ENCODE measurements around the gene DVL1.
"Not testable (repeated sequence)": the region's sequence is repeated elsewhere in the genome, so short reads cannot be mapped to it uniquely, and the experiment has no call there.

The DVL1 gene

DNA sequence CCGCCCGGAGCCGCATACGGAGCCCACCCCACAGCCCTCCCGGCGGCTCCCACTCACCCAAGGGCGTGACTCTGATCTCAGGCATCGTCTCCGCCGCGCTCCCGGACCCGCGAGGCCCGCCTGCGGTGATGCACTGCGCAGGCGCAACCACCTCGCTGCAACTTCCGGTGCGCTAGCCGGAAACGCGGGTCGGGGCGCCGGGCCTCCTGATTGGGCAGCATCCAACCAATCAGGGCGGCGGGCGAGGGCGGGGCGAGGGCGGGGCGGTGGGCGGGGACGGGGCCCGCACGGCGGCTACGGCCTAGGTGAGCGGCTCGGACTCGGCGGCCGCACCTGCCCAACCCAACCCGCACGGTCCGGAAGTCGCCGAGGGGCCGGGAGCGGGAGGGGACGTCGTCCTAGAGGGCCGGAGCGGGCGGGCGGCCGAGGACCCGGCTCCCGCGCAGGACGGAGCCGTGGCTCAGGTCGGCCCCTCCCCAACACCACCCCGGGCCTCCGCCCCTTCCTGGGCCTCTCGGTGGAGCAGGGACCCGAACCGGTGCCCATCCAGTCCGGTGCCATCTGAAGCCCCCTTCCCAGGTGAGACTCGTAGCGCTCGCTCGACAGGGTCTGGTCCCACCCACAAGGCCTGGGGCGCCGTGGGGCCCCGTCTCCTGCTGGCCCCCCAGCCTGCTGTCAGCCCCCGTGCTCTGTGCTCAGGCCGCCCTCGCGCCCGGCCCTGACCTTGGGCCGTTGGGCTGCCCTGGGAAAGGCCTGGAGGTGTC lies 24.5 kb downstream of the DVL1 start, which contains the start of the genes CPTP and INTS11:
Gene CPTP (plus strand): TSS at position 279 of the 764 bp plus-strand sequence. CDS start 2,109 bp downstream, outside the sequence.
Gene INTS11 (minus strand): TSS at position 137 of the 764 bp plus-strand sequence. CDS start 52 bp downstream, at position 85.
- DNase-seq: peak; percentile 96

DNA sequence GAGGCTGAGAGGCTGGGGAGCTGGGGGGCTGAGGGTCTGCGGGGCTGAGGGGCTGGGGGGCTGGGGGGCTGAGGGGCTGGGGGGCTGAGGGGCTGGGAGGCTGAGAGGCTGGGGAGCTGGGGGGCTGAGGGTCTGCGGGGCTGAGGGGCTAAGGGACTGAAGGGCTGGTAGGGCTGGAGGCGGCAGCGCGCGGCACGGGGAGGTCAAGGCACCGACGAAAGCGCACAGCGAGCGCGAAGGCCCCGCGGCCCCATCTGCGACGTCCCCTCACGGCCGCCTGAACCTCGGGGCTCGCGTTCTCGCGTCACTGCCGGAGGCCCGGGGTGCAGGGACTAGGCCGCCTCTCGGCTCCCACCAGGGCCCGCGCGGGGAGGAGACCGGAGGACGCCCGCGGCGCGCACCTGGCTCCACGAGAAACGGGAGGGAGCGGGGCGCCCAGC lies 25.1 kb downstream of the DVL1 start:
- DNase-seq: no peak

GRCh38 chr1:1322952-1323351 lies 26.3 kb downstream of the DVL1 start:
- DNase-seq: no peak

GRCh38 chr1:1322418-1322817 lies 26.8 kb downstream of the DVL1 start:
- no peak for DNase-seq

GRCh38 chr1:1321477-1321876 lies 27.7 kb downstream of the DVL1 start:
- DNase-seq: no peak

DNA sequence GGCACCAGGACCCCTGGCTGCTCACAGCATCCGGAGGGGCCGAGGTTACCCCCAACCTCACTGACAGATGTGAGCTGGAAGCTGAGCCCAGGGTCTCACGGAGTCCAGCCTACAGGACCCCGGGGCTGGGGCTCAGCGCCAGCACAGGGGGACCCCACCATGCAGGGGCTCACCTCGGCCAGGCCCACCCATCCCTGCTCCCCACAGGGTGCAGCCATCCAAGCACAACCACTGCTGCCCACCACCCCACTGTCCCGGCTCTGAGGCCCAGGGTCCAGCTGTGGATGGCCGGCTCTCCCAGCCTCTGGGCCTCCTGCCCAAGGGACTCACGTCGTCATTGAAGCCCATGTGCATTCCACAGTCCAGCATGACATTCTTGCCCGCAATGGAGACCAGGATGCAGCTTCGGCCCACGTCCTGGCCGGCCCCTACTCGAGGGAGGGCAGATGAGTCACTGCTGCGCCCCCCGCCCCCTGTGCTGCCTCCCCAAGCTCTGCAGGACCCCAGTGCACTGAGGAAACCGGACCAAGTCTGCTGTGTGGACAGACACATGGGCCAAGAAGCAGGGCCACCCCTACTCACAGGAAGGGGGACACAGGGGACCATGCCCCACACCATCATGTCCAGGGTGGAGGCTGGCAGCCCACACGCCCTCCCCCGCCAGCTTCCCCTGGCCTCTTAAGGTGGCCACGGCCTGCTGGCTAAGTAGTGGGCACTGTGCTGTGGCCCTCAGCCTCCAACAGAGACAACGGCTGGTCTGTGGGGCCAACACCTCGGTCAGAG lies 28.4 kb downstream of the DVL1 start:
- no peak for DNase-seq

DNA sequence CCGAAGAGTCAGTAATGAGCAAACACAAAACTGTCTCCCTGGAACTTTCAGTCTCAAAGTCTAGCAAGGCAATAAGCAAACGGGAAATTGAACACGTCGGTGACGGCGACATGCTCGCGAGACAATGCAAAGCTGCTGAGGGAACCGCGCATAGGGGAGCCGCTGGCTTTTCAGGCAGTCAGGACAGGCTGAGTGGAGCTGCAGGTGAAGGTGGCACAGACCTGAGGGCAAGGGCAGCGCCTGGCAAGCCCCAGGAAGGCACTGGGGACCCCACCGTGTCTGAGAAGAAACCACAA lies 29.6 kb downstream of the DVL1 start:
- DNase-seq: no peak

DNA sequence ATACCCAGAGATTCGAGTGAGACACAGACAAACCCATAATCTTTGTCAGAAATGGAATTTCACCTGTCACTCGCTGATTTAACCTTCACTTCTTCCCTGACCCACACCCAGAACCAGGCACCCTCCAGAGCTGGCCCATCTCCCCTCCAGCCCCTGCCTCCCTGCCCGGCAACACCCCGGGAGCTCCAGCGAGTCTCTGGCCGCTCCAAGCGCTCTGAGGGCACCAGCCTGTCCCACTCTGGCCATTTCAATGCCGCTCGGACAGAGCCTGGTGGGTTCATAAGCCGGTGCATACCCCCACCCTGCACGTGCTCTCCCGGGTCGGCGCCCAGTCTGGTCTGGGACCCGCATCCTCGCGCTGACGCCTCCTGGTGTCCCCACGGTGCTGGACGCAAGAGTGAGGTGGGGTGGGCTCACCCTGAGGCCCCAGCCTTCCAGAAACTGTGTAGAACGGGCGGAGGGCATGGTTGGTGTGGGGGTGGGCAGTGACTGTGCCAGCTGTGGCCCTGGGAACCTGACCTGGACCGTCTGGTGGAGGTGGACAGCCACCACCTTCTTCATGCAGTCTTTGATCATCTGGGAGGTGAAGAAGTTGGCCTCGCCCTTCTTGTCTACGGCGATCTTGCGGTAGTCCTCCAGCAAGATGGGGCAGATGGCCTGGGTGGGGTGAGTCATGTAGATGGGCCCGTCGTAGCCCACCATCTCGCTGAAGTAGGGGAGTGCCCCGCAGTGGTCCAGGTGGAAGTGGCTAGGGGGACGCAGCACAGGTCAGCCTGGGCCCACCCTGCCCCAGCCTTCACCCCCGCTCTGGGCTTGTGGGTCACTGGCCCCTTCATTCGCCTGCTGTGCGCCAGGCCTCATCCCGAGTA lies 30.2 kb downstream of the DVL1 start:
- DNase-seq: no peak

DNA sequence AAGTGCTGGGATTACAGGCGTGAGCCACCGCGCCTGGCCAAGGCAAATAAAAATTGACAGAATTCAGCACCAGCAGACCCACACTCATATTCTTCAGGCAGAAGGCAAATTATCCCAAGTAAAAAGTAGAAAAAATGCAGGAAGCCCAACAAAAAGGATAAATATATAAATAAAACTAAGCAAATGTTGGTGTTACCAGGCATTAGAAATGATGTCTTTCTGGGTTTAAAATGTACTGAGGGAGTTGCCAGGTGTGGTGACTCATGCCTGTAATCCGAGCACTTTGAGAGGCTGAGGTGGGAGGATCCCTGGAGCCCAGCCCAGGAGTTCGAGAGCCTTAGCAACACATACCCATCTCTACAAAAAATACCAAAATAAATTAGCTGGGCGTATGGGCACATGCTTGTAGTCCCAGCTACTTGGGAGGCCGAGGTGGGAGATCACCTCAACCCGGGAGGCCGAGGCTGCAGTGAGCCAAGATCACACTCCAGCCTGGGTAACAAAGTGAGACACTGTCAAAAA lies 31.0 kb downstream of the DVL1 start:
- no peak for DNase-seq

GRCh38 chr1:1317420-1317819 lies 31.8 kb downstream of the DVL1 start:
- no peak for DNase-seq

DNA sequence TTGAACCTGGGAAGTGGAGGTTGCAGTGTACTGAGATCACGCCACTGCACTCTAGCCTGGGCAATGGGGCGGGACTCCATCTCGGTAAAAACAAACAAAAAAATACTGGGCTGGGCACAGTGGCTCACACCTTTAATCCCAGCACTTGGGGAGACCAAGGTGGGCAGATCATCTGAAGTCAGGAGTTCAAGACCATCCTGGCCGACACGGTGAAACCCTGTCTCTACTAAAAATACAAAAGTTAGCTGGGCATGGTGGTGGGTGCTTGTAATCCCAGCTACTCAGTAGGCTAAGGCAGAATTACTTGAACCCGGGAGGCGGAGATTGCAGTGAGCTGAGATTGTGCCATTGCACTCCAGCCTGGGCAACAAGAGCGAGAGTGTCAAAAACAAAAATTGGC lies 33.0 kb downstream of the DVL1 start:
- not testable (repeated sequence) for DNase-seq

DNA sequence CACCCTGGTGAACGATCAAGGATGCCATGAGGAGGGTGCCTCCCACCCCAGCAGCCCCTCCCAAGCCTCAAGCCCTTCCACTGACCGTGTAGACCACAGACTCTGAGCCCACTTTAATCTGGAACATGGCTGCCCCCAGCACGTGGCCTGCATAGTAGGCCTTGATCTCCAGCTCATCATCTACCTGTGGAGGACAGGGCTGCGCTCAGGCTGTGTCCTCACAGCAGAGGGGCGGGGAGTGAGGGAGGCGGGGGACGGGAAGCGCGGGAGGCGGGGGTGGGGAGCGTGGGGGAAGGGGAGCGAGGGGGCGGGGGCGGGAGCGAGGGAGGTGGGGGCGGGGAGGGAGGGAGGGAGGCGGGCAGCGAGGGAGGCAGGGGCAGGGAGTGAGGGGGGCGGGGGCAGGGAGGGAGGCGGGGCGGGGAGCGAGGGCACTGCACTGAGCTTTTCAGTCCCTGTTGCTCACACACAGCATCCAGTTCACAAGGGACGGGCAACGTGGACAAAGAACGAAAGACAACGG lies 33.7 kb downstream of the DVL1 start:
- no peak for DNase-seq

GRCh38 chr1:1314678-1315335 lies 34.4 kb downstream of the DVL1 start:
- no peak for DNase-seq

- no peak for DNase-seq
Measured at GRCh38 chr1:1314237-1314586, 35.0 kb downstream of the DVL1 start.

DNA sequence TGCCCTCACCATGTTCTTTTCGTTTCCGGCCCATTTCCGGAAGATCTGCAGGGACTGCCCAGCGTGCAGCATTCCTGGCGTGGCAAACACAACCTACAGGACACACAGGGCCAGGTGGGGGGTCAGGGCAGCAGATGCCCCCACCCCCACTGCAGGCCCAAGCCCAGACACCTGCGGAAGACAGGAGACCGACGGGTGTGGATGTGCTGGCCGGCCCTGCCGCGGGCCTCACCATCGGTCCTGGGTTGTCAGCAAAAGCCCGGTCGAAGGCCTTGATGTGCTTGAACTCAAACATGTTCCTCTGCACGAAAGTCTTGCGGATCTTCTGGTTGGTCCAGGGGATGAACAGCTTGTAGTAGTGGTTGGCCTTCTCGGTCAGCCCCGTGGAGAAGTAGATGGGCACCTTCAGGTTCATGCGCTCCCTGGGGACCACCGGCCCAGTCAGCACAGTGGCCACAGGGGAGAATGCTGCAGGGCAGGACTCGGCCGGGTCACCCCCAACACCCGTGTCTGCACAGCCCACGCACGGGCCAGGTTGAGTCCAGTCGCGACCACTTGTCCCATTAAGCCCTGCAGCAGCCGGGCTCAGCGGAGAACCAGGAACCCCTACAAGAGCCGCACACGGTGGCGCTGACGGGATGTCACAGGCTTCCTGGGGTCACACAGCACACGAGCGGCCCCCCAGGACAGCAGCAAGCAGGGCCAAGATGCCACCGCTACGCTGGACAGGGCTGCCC lies 35.5 kb downstream of the DVL1 start:
- DNase-seq: no peak

DNA sequence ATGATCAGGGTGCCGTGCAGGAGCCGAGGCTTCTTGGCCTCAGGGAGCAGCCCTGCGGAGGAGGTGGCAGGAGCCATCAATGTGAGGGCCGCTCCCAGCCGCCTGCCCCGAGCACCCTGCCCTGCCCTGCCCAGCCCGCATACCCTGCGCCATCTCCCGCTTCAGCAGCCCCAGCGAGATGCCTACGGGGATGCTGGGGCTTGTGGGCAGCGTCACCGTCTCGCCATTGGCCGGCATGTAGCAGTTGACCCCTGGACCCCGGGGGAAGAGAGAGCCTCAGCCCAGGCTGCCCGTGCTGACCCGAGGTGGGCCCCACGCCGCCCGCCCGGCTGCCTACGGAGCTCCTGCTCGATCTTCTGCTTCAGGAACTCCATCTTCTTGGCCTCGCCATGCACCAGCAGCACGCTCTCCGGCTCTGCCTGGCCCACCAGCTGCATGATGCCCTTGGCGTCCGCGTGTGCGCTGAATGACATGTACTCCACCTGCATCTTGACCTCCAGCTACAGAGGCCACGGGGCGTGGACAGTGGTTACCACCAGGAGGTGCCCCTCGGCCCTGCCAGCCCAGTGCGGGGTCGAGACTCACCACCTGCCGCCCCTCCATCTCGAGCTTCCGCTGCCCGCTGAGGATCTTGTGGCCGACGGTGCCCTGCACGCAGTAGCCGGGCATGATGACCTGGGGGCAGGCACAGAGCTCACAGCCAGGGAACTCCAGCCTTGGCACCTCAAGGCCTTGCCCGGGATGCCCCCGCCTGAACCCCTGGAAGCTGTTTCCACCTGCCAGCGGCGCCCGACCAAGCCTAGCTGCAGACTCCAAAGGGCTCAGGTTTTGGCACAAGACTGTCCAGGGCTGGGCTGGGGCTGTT lies 36.5 kb downstream of the DVL1 start:
- DNase-seq: no peak

- no peak for DNase-seq
Measured at GRCh38 chr1:1311107-1312104, 37.8 kb downstream of the DVL1 start.

DNA sequence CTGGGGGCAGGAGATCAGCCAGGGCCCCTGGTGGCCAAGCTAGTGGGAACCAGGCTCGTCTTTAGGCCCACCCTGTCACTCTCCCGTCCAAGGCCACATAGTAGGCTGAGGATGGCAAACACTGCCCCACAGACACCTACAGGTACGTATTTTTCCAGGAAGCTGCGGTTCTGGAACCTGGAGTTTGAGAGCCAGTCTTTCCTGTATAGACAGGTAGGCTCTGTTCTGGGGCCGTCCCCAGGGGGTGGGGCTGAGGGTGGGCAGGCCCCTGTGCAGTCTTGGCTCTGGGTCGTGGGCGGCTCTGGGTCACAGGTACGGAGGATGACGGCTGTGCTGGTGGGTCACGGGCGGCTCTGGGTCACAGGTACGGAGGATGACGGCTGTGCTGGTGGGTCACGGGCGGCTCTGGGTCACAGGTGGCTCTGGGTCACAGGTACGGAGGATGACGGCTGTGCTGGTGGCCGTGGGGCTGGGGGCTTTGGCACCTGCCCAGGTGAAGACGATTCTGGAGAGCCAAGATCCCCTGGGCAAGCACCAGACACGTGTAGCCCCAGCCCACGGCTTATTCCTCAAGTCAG lies 38.7 kb downstream of the DVL1 start:
- DNase-seq: no peak

DNA sequence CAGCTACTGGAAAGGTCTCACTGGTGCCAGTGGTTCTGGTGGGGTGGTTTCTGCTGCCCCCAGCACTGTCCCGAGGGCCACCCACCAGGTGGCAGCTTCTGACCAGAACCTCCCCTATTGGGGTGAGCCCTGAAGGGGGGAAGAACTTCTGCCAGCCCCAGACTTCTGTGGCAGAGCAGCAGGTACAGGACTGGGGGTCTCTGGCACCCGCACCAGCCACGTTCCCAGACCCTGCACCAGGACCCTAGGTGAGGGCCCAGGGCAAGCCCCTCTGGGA lies 39.2 kb downstream of the DVL1 start:
- DNase-seq: no peak

All from activated CD4-positive, alpha-beta T cell treated with anti-CD3 and anti-CD28 coated beads, Interleukin-2, amount 50 U/mL, for 48 hours (primary cell).